Measurements from ENCODE around the gene PLEKHJ1. TPM values are rescaled to one million over a fixed set of nuclear protein-coding genes. Genes with fewer than 3 reads are reported as not detected.
A peak's percentile ranks its signal among the peaks of the same experiment; 100 is the strongest.

Gene PLEKHJ1
- total RNA-seq, 1 experiment from 2014 or later, result 189 TPM

- H3K4me3 Mint-ChIP-seq, result no peak overlapping the region
- CTCF ChIA-PET, result interaction anchor here (0.6 to 6.2 kb wide), 9 partner anchors 10 to 100 kb away, joined by 3 to 65 read pairs (median 12); partner anchors contain the start of genes AP3D1 and PLEKHJ1
- TF ChIP-seq ZBTB21 (CRISPR knock-in tag; IDR thresholded peaks at IDR 0.05; ENCODE audit: borderline replicate concordance), result no peak
- H3K9me3 Mint-ChIP-seq, result no peaks in the 10 kb centered on the region
- no peak overlapping the region for H3K27ac Mint-ChIP-seq
- H3K27me3 Mint-ChIP-seq (ENCODE audit: low read depth), result peaks cover 35% of the 10 kb centered on the region
- POLR2A ChIA-PET, result interaction anchor here (0.8 kb wide), 1 partner anchor 10 kb away, joined by 3 read pairs; no protein-coding TSS in a partner anchor
- ATAC-seq (no peak), DNase-seq (ENCODE audit: low spot score) (no peak)
- H3K36me3 Mint-ChIP-seq, result no peaks in the 10 kb centered on the region
- peaks cover 3% of the 10 kb centered on the region; the same call in 1 of the 2 replicates for H3K4me1 Mint-ChIP-seq
Measured at GRCh38 chr19:2251106-2252054, 15.3 kb upstream of the PLEKHJ1 start.

GRCh38 chr19:2250766-2251105, 14.6 kb upstream of the PLEKHJ1 start:
- no peak for DNase-seq (ENCODE audit: low spot score)
- 0 out of 2 replicates have a peak, but pooled peaks have one; percentile 38 for TF ChIP-seq CREM (CRISPR knock-in tag; IDR thresholded peaks at IDR 0.05)
- no peak for TF ChIP-seq ELF4 (CRISPR knock-in tag; IDR thresholded peaks at IDR 0.05; ENCODE audit: low read depth)
- ChIA-PET CTCF (interaction anchor here (0.8 to 6.2 kb wide), 5 partner anchors 12 to 153 kb away, joined by 4 to 65 read pairs (median 5); partner anchors contain the start of gene PLEKHJ1), POLR2A (no interaction called here)
- ATAC-seq, result no peak
- no peak overlapping the region for H3K27ac Mint-ChIP-seq
- no peaks in the 10 kb centered on the region for H3K9me3 Mint-ChIP-seq
- peaks cover 3% of the 10 kb centered on the region; the same call in 1 of the 2 replicates for H3K4me1 Mint-ChIP-seq
- peaks cover 3% of the 10 kb centered on the region for H3K36me3 Mint-ChIP-seq
- H3K4me3 Mint-ChIP-seq, result no peak overlapping the region
- H3K27me3 Mint-ChIP-seq (ENCODE audit: low read depth), result peaks cover 35% of the 10 kb centered on the region

GRCh38 chr19:2249880-2250765, 14.0 kb upstream of the PLEKHJ1 start:
- no peak overlapping the region for H3K4me3 Mint-ChIP-seq
- DNase-seq (ENCODE audit: low spot score), result no peak
- ATAC-seq, result peak; percentile 3; the same call in 1 of the 2 replicates
- peaks cover 35% of the 10 kb centered on the region for H3K27me3 Mint-ChIP-seq (ENCODE audit: low read depth)
- H3K4me1 Mint-ChIP-seq, result peaks cover 3% of the 10 kb centered on the region; the same call in 1 of the 2 replicates
- POLR2A ChIA-PET, result no interaction called here
- H3K9me3 Mint-ChIP-seq, result no peaks in the 10 kb centered on the region
- H3K36me3 Mint-ChIP-seq, result peaks cover 6% of the 10 kb centered on the region
- H3K27ac Mint-ChIP-seq, result no peak overlapping the region
- CTCF ChIA-PET, result interaction anchor here (0.5 to 6.2 kb wide), 8 partner anchors 11 to 153 kb away, joined by 3 to 65 read pairs (median 4); partner anchors contain the start of gene PLEKHJ1
- 0 out of 2 replicates have a peak, but pooled peaks have one; percentile 9 for TF ChIP-seq IRF1 (CRISPR knock-in tag; IDR thresholded peaks at IDR 0.05)
- 0 out of 2 replicates have a peak, but pooled peaks have one; percentile 4 for TF ChIP-seq SP1 (CRISPR knock-in tag; conservative IDR thresholded peaks at IDR 0.05)
- TF ChIP-seq TEAD1 (CRISPR knock-in tag; IDR thresholded peaks at IDR 0.05), result no peak
- TF ChIP-seq AR (CRISPR knock-in tag; IDR thresholded peaks at IDR 0.05), result no peak
- 0 out of 2 replicates have a peak, but pooled peaks have one; percentile 25 for TF ChIP-seq MYBL2 (CRISPR knock-in tag; IDR thresholded peaks at IDR 0.05)
- no peak for TF ChIP-seq E2F4 (CRISPR knock-in tag; IDR thresholded peaks at IDR 0.05; ENCODE audit: borderline replicate concordance, low read depth)
- TF ChIP-seq ELF4 (CRISPR knock-in tag; IDR thresholded peaks at IDR 0.05; ENCODE audit: low read depth), result no peak
- TF ChIP-seq HMGA2 (CRISPR knock-in tag; IDR thresholded peaks at IDR 0.05), result no peak
- TF ChIP-seq FOXK1 (CRISPR knock-in tag; IDR thresholded peaks at IDR 0.05), result no peak
- TF ChIP-seq ATF1 (CRISPR knock-in tag; IDR thresholded peaks at IDR 0.05), result no peak
- TF ChIP-seq JAZF1 (CRISPR knock-in tag; IDR thresholded peaks at IDR 0.05), result 0 out of 2 replicates have a peak, but pooled peaks have one; percentile 51
- no peak for TF ChIP-seq TCF7 (CRISPR knock-in tag; IDR thresholded peaks at IDR 0.05; ENCODE audit: low read depth)
- TF ChIP-seq JUN (CRISPR knock-in tag; IDR thresholded peaks at IDR 0.05), result 0 out of 2 replicates have a peak, but pooled peaks have one; percentile 37
- TF ChIP-seq PREB (CRISPR knock-in tag; IDR thresholded peaks at IDR 0.05; ENCODE audit: borderline replicate concordance), result no peak
- no peak for TF ChIP-seq ATF3 (CRISPR knock-in tag; conservative IDR thresholded peaks at IDR 0.05)
- TF ChIP-seq STAT6 (CRISPR knock-in tag; conservative IDR thresholded peaks at IDR 0.05; ENCODE audit: low read depth), result no peak

Data from WTC11 (cell line).